HG03196 (cell line): ENCODE measurements around the gene TECPR2.

Experiments used
- ATAC-seq: cut with Tn5 transposase; IDR thresholded peaks from one replicate; pipeline ENCODE4 v1.9.1; 2021; ENCODE audit not compliant: unreplicated experiment

TECPR2 gene

GRCh38 chr14:102421411-102422057 is 58.8 kb downstream of the TECPR2 start:
- ATAC-seq: no peak

DNA sequence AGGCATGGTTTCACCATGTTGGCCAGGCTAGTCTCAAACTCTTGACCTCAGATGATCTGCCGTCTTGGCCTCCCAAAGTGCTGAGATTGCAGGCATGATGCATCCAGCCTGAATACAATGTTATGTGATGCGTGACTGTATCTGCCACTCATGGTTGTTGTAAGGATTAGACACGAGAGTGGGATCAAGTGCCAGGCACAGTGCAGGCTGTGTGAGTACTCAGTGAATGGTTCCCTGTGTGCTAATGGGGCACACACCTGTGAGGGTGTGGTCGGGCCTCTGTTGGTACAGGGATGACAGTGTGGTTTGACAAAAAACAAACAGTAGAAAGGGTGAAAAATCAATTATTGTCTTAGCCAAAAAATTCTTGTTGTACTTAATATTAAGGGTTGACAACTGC is 61.8 kb downstream of the TECPR2 start:
- no peak for ATAC-seq

DNA sequence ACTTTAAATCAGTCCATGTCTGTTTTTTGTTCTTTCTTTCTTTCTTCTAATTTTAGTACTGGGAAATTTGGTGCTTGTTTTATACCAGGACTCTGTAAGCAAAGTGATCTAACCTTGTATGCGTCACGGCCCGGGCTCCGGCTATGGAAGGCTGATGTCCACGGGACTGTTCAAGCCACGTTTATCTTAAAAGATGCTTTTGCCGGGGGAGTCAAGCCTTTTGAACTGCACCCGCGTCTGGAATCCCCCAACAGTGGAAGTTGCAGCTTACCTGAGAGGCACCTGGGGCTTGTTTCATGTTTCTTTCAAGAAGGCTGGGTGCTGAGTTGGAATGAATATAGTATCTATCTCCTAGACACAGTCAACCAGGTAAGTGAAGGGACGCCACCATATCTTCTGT is 62.2 kb downstream of the TECPR2 start:
- no peak for ATAC-seq

DNA sequence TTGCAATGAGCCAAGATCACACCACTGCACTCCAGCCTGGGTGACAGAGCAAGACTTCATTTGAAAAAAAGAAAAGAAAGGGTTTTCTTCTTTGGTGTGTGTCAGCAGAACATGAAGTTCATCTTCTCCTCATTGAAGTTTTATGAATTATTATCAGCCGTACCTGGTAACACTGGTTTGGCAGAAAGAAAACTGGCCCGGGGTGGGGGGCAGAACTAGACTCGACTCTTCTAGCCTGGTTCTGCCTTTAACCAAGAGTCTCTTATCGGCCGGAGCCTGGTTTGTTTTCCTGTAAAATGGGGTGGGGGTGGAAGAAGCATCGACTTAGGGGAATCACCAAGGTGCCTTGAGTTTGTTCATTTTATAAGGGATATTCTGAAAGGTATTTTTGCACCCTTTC is 64.1 kb downstream of the TECPR2 start:
- ATAC-seq: no peak

- no peak for ATAC-seq
Measured at GRCh38 chr14:102427642-102428041, 64.9 kb downstream of the TECPR2 start.

DNA sequence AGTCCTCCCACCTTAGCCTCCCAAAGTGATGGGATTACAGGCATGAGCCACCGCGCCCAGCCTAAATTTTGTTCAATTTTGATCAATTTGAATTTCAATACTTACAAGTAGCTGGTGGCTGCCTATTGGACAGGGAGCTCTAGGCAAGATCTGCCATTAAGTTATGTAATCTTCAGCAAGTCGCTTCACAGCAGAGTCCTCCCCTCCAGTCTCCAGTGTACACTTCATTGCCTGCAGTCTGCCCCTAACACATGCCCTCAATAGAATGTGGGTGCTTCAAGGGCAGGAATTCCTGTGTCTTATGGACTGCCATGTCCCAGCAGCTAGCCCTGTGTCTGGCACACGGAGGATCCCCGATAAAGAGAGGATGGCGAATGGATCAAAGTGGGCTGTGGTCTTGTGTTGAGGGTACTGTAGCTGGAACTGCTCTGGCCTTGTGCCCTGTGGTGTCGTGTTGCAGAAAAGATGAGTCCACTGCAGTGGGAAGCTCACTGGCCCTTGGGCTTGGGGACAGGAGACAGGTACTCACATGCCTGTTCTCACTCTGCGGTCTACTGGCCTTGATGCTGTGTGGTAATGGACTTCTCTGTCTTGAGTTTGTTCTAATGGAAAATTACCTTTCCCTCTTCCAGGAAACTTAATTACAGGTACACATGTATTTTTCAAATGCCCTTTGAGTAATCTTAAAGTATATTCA is 67.6 kb downstream of the TECPR2 start:
- ATAC-seq: no peak

DNA sequence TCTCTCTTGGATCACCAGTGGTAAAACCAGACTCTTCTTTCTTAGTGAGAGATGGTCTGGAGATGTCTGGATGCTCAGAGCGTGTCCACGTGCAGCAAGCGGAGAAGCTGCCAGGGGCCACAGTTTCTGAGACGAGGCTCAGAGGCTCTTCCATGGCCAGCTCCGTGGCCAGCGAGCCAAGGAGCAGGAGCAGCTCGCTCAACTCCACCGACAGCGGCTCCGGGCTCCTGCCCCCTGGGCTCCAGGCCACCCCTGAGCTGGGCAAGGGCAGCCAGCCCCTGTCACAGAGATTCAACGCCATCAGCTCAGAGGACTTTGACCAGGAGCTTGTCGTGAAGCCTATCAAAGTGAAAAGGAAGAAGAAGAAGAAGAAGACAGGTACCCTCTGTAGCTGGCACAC is 69.0 kb downstream of the TECPR2 start:
- ATAC-seq: no peak

DNA sequence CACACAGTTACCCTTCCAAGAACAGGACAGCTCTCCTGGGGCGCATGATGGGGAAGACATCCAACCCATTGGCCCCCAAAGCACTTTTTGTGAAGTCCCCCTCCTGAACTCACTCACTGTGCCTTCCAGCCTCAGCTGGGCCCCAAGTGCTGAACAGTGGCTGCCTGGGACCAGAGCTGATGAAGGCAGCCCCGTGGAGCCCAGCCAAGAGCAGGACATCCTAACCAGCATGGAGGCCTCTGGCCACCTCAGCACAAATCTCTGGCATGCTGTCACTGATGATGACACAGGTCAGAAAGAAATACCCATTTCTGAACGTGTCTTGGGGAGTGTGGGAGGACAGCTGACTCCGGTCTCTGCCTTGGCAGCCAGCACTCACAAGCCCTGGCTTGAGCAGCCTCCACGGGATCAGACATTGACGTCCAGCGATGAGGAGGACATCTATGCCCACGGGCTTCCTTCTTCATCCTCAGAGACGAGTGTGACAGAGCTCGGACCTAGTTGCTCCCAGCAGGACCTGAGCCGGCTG is 72.0 kb downstream of the TECPR2 start:
- no peak for ATAC-seq

- ATAC-seq: no peak
Measured at GRCh38 chr14:102437997-102438915, 75.5 kb downstream of the TECPR2 start.

- ATAC-seq: no peak
Measured at GRCh38 chr14:102439556-102439955, 76.8 kb downstream of the TECPR2 start.

GRCh38 chr14:102440392-102440791 is 77.7 kb downstream of the TECPR2 start:
- ATAC-seq: no peak

GRCh38 chr14:102442241-102443211 is 79.8 kb downstream of the TECPR2 start:
- ATAC-seq: no peak

- no peak for ATAC-seq
Measured at GRCh38 chr14:102445066-102445465, 82.3 kb downstream of the TECPR2 start.

- ATAC-seq: no peak
Measured at GRCh38 chr14:102445641-102446040, 82.9 kb downstream of the TECPR2 start.

GRCh38 chr14:102450206-102451063 is 87.7 kb downstream of the TECPR2 start:
- no peak for ATAC-seq

- ATAC-seq: no peak
Measured at GRCh38 chr14:102451064-102451352, 88.3 kb downstream of the TECPR2 start.

- no peak for ATAC-seq
Measured at GRCh38 chr14:102452302-102452701, 89.6 kb downstream of the TECPR2 start.

DNA sequence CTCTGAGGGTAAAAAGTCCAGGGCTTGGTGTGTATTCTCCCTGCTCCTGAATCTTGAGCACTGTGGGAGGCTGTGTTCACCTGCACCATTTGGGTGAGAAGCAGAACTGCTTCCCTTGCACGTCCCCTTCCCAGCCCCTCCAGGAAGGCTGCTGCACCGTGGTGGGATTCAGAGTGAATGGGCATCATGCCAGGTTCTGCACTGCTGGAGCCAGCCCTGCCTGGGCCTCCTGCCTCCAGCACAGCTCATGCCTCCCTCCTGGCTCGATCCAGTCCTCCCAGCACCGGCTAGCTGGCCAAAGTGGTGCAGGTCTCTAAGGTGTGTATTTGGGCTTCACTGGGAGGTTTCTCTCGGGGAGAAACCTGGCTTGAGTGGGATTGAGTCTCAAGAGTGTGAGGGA is 92.0 kb downstream of the TECPR2 start:
- ATAC-seq: no peak

DNA sequence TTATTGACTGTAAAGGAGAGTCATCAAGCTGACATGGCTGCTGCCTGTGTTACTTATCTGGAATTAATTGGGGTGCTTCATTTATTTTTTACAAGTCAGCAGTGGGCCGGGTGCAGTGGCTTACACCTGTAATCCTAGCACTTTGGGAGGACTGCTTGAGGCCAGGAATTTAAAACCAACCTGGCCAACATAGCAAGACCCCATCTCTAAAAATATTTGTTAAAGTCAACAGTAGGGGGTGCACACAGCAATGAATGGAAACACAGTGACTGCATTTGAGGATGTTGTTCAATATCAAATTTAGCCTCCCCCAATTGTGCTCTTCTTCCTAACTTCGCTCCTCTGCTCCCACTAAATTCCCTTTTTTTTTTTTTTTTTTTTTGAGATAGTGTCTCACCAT is 94.8 kb downstream of the TECPR2 start:
- ATAC-seq: no peak
